Measurements from ENCODE around the gene HMGN5.

DNA sequence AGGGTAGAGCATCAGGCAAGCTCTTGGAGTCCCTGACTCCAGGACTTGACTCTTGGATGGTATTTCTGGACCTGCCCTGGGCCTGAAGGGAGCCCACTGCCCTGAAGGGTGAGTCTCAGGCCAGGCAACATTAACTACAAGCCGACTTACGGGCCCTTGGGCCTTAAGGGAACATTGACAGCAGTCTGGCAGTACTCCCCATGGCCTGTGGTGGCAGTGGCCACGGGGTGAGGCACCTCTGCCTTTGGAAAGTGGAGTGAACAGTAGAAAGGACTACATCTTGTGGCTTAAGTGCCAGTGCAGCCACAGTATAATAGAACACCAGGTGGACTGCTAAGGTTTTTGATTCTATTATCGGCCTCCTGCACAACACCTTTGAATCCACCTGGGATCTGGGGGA lies 36.5 kb upstream of the HMGN5 start:
- TF ChIP-seq, protein P1, sequence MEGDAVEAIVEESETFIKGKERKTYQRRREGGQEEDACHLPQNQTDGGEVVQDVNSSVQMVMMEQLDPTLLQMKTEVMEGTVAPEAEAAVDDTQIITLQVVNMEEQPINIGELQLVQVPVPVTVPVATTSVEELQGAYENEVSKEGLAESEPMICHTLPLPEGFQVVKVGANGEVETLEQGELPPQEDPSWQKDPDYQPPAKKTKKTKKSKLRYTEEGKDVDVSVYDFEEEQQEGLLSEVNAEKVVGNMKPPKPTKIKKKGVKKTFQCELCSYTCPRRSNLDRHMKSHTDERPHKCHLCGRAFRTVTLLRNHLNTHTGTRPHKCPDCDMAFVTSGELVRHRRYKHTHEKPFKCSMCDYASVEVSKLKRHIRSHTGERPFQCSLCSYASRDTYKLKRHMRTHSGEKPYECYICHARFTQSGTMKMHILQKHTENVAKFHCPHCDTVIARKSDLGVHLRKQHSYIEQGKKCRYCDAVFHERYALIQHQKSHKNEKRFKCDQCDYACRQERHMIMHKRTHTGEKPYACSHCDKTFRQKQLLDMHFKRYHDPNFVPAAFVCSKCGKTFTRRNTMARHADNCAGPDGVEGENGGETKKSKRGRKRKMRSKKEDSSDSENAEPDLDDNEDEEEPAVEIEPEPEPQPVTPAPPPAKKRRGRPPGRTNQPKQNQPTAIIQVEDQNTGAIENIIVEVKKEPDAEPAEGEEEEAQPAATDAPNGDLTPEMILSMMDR (IDR thresholded peaks at IDR 0.05 in 8 of 11, conservative IDR thresholded peaks at IDR 0.05 in 3 of 11): no peak
- TF ChIP-seq POLR2A (IDR thresholded peaks at IDR 0.05): no peak
